22Rv1 (cell line): ENCODE results near the gene IFT52.

Experiments used
- CTCF ChIP-seq: fragments of 450-650 bp; IDR thresholded peaks from 2 replicates; pipeline ENCODE4 v1.5.1; 2017; ENCODE audit warnings: mild to moderate bottlenecking
- ZFX ChIP-seq: fragments of 450-650 bp; IDR thresholded peaks from 2 replicates; pipeline ENCODE4 v1.6.1; 2017; ENCODE audit warnings: antibody characterized with exemption, borderline replicate concordance

GRCh38 chr20:43666376-43667328, 75.9 kb downstream of the IFT52 start, which contains the start of gene MYBL2:
- TF ChIP-seq CTCF (no peak), ZFX (no peak)
